Measurements from ENCODE around the gene TMEM237. TPM values are rescaled to one million over a fixed set of nuclear protein-coding genes. Genes with fewer than 3 reads are reported as not detected.
A peak's percentile ranks its signal among the peaks of the same experiment; 100 is the strongest.

Gene TMEM237
- total and polyA plus RNA-seq, 4 donors, result 1.2 to 5.2 (median 2.2) TPM

GRCh38 chr2:201622306-201622970 lies 20.9 kb downstream of the TMEM237 start:
- Histone ChIP-seq H3K36me3 (ENCODE audit: control insufficient read depth in 4 of 4, insufficient read depth in 3 of 4, low read depth in 1 of 4, low read length in 3 of 4) (no peaks in the 10 kb centered on the region), H3K4me3 (ENCODE audit: low read depth in 1 of 3, low read length in 3 of 3) (no peak overlapping the region), H3K27me3 (ENCODE audit: control insufficient read depth in 4 of 4, insufficient read depth in 4 of 4, low read length in 3 of 4) (no peaks in the 10 kb centered on the region), H3K9ac (ENCODE audit: low read depth in 1 of 2, low read length in 2 of 2) (no peak overlapping the region), H3K9me3 (ENCODE audit: control insufficient read depth in 4 of 4, low read length in 3 of 4) (no peaks in the 10 kb centered on the region), H3K4me1 (ENCODE audit: control insufficient read depth in 4 of 4, insufficient read depth in 4 of 4, low read length in 3 of 4) (peaks cover 0 to 2% (median 0%) of the 10 kb centered on the region in 4 donors), H3K27ac (ENCODE audit: low read depth in 1 of 2, low read length in 2 of 2) (no peak overlapping the region)
- TF ChIP-seq HNF4G (IDR thresholded peaks at IDR 0.05) (no peak), ZBTB33 (IDR thresholded peaks at IDR 0.05) (no peak), TAF1 (conservative IDR thresholded peaks at IDR 0.05) (no peak), SP1 (IDR thresholded peaks at IDR 0.05) (no peak), NR2F2 (IDR thresholded peaks at IDR 0.05) (peak; percentile 75), REST (IDR thresholded peaks at IDR 0.05) (no peak)
- DNase-seq (ENCODE audit: low spot score), result no peak
- 87% methylated on average over 5 of the region's 5 CpGs for WGBS

DNA sequence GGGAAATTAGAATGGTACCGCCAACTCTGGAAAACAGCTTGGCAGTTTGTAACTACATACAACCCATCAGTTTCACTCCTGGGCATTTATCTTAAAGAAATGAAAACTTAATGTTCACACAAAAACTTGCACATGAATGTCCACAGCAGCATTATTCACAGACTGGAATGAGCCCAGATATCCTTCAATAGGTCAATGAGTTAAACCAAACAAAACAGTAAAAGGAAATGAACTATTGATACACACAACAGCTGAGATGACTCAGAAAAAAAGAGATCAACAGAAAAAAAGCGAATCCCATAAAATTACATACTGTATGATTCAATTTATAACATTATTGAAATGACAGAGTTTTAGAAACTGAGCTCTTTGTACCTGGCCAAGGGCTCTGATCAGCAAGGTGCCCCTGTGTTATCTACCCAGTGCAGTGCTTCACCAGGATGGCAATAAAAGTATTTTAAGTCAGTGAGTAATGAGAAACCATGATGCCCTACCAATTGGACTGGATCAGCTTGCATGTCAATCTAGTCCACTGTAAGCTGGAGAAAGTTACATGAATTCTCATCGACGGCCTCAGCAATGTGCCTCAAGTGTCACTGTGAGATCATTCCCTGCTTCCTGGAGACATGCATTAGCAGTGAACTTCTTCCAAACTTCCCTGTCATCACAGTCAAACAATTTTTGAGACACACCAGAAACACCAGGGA lies 21.9 kb downstream of the TMEM237 start:
- 97% methylated on average over 4 of the region's 4 CpGs for WGBS
- no peak overlapping the region for H3K27ac ChIP-seq (ENCODE audit: low read depth in 1 of 2, low read length in 2 of 2)
- H3K9ac ChIP-seq (ENCODE audit: low read depth in 1 of 2, low read length in 2 of 2), result no peak overlapping the region
- no peak for DNase-seq (ENCODE audit: low spot score)
- H3K9me3 ChIP-seq (ENCODE audit: control insufficient read depth in 4 of 4, low read length in 3 of 4), result no peaks in the 10 kb centered on the region
- TF ChIP-seq SP1 (IDR thresholded peaks at IDR 0.05) (no peak), TAF1 (conservative IDR thresholded peaks at IDR 0.05) (no peak), CTCF (IDR thresholded peaks at IDR 0.05; ENCODE audit: low read depth, low read length, missing input control) (no peak), HNF4A (conservative IDR thresholded peaks at IDR 0.05) (no peak), EGR1 (IDR thresholded peaks at IDR 0.05; ENCODE audit: low read depth in 2 of 2) (no peak), FOXA1 (IDR thresholded peaks at IDR 0.05) (no peak), JUND (IDR thresholded peaks at IDR 0.05) (no peak)
- TF ChIP-seq, protein P1, sequence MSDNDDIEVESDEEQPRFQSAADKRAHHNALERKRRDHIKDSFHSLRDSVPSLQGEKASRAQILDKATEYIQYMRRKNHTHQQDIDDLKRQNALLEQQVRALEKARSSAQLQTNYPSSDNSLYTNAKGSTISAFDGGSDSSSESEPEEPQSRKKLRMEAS (IDR thresholded peaks at IDR 0.05), result no peak
- H3K27me3 ChIP-seq (ENCODE audit: control insufficient read depth in 4 of 4, insufficient read depth in 4 of 4, low read length in 3 of 4), result no peaks in the 10 kb centered on the region
- no peaks in the 10 kb centered on the region for H3K36me3 ChIP-seq (ENCODE audit: control insufficient read depth in 4 of 4, insufficient read depth in 3 of 4, low read depth in 1 of 4, low read length in 3 of 4)
- peaks cover 0 to 2% (median 0%) of the 10 kb centered on the region in 4 donors for H3K4me1 ChIP-seq (ENCODE audit: control insufficient read depth in 4 of 4, insufficient read depth in 4 of 4, low read length in 3 of 4)
- no peak overlapping the region for H3K4me3 ChIP-seq (ENCODE audit: low read depth in 1 of 3, low read length in 3 of 3)

Data from liver (tissue), 9 donors.